Measurements from ENCODE around the gene SHLD1. TPM values are rescaled to one million over a fixed set of nuclear protein-coding genes. Genes with fewer than 3 reads are reported as not detected.

The SHLD1 gene
- total RNA-seq, 1 donor from 2014 or later = 5.7 TPM

DNA sequence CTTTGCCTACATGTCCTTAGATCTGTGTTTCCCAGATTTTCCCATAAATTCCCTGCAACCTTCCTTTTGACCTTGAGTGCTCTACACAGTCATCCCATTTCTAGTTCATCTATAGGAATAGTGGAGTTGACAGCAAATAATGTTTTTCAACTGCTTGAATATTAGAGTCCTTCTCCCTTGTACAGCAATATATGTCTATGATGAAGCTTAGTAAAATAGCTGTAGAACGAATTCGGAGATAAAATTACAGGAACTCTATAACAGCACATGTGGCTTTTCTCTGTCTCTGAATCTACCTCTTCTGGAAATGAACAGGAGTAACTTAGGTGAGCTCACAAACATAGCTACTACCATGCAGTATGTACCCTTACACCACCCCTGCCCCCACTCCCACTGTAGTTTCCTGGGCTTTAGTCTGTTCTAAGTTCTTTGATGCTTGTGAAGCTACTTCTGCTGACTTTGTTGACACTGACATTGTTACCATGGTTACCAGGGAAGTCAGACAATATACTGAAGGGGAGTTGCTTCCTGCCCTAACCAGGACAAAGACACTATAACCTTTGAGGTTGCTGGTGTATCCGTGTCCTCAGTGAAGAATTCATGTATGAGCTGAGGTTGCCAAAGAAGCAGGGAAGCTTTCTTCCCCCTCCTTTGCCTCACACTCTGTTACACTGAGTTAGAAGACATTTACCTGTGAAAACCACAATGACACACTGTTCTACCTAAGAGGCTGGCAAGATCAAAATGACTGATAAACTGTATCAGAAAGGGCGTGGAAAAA is 35.8 kb upstream of the SHLD1 start:
- Histone ChIP-seq H3K4me1 (peaks cover 40% of the 10 kb centered on the region), H3K4me3 (no peak overlapping the region), H3K36me3 (no peaks in the 10 kb centered on the region), H3K9me3 (replicated peaks) (peaks cover 9% of the 10 kb centered on the region), H3K27ac (replicated peaks) (peak overlapping the region; percentile 56), H3K27me3 (ENCODE audit: low read depth) (no peaks in the 10 kb centered on the region)
- DNase-seq = no peak
- intact Hi-C loops (cut with micrococcal nuclease) = no loop called here
- TF ChIP-seq, protein P1, sequence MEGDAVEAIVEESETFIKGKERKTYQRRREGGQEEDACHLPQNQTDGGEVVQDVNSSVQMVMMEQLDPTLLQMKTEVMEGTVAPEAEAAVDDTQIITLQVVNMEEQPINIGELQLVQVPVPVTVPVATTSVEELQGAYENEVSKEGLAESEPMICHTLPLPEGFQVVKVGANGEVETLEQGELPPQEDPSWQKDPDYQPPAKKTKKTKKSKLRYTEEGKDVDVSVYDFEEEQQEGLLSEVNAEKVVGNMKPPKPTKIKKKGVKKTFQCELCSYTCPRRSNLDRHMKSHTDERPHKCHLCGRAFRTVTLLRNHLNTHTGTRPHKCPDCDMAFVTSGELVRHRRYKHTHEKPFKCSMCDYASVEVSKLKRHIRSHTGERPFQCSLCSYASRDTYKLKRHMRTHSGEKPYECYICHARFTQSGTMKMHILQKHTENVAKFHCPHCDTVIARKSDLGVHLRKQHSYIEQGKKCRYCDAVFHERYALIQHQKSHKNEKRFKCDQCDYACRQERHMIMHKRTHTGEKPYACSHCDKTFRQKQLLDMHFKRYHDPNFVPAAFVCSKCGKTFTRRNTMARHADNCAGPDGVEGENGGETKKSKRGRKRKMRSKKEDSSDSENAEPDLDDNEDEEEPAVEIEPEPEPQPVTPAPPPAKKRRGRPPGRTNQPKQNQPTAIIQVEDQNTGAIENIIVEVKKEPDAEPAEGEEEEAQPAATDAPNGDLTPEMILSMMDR (IDR thresholded peaks at IDR 0.05; ENCODE audit: borderline replicate concordance) = no peak

DNA sequence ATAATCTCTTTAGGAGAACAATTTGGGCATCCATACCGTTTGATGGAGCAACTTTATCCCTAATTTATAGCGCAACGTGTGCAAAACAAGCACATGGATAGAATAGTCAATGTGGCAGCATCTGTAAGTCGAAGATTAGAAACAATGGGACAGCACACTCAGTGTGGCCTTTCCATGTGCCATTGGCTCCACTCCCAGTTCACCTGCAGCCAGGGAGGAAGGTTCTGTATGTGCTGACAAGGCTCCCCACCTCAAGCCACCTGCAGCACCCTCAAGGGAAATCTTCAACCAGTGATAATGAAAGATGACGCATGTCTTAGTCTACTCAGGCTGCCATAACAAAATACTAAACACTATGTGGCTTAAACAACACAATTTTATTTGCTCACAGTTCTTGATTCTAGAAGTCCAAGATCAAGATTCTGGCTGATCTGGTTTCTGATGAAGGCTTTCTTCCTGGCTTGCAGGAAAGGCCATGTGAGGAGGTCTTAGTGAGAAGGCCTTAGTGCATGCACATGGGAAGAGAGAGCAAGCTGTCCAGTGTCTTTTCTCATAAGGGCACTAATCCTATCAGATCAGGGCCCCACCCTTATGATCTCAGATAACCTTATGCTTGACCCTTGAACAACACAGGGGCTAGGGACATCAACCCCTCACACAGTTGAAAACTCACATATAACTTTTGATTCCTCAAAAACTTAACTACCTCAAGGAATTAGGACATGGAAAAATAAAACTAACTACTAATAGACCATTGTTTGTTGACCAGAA is 34.9 kb upstream of the SHLD1 start:
- DNase-seq = no peak
- H3K36me3 ChIP-seq = no peaks in the 10 kb centered on the region
- H3K4me3 ChIP-seq = no peak overlapping the region
- H3K9me3 ChIP-seq (replicated peaks) = peaks cover 9% of the 10 kb centered on the region
- H3K27ac ChIP-seq (replicated peaks) = peak overlapping the region; percentile 56
- peaks cover 46% of the 10 kb centered on the region for H3K4me1 ChIP-seq
- no peaks in the 10 kb centered on the region for H3K27me3 ChIP-seq (ENCODE audit: low read depth)
- TF ChIP-seq, protein P1 (IDR thresholded peaks at IDR 0.05; ENCODE audit: borderline replicate concordance) = no peak
- intact Hi-C loops (cut with micrococcal nuclease) = no loop called here

DNA sequence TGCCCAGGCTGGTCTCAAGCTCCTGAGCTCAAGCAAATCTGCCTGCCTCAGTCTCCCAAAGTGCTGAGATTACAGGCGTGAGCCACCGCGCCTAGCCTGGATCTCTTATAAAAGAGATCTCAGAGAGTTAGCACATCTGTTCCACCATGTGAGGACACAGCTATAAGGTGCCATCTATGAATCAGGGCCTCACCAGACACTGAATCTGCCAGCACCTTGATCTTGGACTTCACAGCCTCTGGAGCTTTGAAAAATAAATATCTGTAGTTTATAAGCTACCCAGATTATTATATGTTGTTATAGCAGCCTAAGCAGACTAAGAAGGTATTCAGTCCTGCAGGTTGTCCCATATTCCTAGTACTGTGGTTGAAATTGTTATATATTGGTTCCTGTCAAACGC is 33.2 kb upstream of the SHLD1 start:
- Histone ChIP-seq H3K27me3 (ENCODE audit: low read depth) (no peaks in the 10 kb centered on the region), H3K4me1 (peaks cover 41% of the 10 kb centered on the region), H3K4me3 (no peak overlapping the region), H3K9me3 (replicated peaks) (peaks cover 9% of the 10 kb centered on the region), H3K27ac (replicated peaks) (no peak overlapping the region), H3K36me3 (no peaks in the 10 kb centered on the region)
- TF ChIP-seq, protein P1 (IDR thresholded peaks at IDR 0.05; ENCODE audit: borderline replicate concordance) = no peak
- no peak for DNase-seq
- intact Hi-C loops (cut with micrococcal nuclease) = no loop called here

DNA sequence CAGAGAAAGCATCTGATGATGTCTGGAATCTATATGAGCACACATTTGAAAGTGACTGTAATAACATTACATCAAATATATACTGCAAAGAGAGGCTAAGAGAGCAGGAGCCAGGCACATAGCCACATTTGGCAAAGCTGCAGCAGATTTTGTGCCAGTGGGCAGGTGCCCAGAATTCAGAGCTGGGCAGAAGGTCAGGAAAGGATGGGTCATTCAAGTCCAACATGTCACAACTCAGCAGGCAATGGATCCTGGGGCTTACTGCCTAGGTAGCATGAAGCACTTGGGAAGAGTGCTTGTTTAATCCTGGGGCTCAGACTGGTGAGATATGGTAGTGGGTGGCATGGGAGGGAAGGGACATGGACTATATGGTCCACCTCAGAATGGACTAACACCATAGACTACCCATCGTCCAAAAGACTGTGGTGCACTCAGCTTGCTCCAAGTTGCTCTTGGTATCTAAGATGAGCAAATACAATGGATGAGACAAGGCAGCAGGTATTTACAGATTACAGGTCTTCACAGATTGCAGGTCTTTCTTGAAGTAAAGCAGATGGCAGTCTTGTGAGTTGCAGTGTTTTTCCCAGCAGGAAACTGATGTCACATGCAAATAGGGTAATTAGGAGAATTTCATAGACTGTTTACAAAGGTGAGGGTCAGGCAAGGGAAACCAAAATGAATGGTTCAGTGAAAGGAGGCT is 31.2 kb upstream of the SHLD1 start:
- Histone ChIP-seq H3K27ac (replicated peaks) (peak overlapping the region; percentile 49), H3K9me3 (replicated peaks) (peaks cover 9% of the 10 kb centered on the region), H3K36me3 (no peaks in the 10 kb centered on the region), H3K27me3 (ENCODE audit: low read depth) (no peaks in the 10 kb centered on the region), H3K4me3 (no peak overlapping the region), H3K4me1 (peaks cover 39% of the 10 kb centered on the region)
- intact Hi-C loops (cut with micrococcal nuclease) = no loop called here
- DNase-seq = peak; percentile 55
- TF ChIP-seq, protein P1 (IDR thresholded peaks at IDR 0.05; ENCODE audit: borderline replicate concordance) = no peak

DNA sequence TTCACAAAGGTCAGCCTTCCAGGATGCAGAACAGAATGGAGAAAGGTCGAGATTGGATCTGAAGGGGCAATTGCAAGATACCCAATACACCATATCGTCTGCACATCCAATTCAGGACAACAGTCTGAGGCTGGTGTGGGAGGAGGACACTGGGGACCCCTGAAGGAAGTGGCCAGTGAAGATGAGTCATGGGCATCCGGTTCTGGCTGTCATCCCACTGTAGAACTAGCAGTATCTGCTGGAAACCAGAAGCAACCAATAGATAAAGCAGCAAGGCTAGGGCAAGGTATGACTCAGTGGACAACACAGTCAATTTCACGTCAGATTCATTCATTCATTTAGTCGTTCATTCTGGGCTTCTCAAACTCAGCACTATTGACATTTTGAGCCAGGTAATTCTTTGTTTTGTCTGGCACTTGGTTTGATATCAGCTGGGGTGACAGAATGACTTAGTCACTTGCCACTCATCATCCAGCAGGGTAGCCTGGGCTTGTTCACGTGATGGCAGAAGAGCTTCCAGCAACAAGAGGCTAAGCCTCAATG is 30.3 kb upstream of the SHLD1 start:
- Histone ChIP-seq H3K27ac (replicated peaks) (peak overlapping the region; percentile 49), H3K36me3 (no peaks in the 10 kb centered on the region), H3K4me3 (no peak overlapping the region), H3K27me3 (ENCODE audit: low read depth) (no peaks in the 10 kb centered on the region), H3K9me3 (replicated peaks) (peaks cover 9% of the 10 kb centered on the region), H3K4me1 (peaks cover 30% of the 10 kb centered on the region)
- DNase-seq = no peak
- TF ChIP-seq, protein P1 (IDR thresholded peaks at IDR 0.05; ENCODE audit: borderline replicate concordance) = no peak
- intact Hi-C loops (cut with micrococcal nuclease) = no loop called here

All from left ventricle myocardium inferior (tissue), 1 donor.